CD4-positive, alpha-beta T cell treated with Interleukin-10 for 1 hour (primary cell): ENCODE measurements around the gene RAP1GAP2.
"Not testable (repeated sequence)": the region's sequence is repeated elsewhere in the genome, so short reads cannot be mapped to it uniquely, and the experiment has no call there.

ENCODE experiments used
- DNase-seq: peaks from one replicate; pipeline ENCODE4 v3.0.0-alpha.2; 2020

Gene RAP1GAP2

DNA sequence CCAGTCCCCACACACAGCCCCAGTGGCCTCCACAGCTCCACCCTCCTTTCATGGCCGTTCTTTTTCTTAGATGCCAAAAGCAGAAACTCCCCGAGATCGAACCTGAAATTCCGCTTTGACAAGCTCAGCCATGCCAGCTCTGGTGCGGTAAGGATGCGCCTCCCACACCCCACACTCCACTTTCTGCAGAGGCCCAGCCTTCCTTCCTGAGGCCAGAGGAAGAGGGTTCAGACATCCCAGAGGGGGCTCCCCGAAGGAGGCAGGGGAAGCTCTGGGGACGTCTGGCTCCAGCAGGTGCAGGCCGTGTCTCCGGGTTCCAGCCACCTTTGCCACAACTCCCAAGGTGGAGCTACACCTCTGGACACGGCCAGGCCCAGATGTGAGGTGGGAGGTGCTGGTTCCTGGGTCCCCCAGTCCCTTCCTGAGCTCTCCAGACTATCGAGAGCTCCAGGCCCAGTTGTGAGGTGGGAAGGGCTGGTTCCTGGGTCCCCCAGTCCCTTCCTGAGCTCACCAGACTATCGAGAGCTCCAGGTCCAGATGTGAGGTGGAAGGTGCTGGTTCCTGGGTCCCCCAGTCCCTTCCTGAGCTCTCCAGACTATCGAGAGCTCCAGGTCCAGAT lies 234.7 kb downstream of the RAP1GAP2 start:
- DNase-seq, result not testable (repeated sequence)

DNA sequence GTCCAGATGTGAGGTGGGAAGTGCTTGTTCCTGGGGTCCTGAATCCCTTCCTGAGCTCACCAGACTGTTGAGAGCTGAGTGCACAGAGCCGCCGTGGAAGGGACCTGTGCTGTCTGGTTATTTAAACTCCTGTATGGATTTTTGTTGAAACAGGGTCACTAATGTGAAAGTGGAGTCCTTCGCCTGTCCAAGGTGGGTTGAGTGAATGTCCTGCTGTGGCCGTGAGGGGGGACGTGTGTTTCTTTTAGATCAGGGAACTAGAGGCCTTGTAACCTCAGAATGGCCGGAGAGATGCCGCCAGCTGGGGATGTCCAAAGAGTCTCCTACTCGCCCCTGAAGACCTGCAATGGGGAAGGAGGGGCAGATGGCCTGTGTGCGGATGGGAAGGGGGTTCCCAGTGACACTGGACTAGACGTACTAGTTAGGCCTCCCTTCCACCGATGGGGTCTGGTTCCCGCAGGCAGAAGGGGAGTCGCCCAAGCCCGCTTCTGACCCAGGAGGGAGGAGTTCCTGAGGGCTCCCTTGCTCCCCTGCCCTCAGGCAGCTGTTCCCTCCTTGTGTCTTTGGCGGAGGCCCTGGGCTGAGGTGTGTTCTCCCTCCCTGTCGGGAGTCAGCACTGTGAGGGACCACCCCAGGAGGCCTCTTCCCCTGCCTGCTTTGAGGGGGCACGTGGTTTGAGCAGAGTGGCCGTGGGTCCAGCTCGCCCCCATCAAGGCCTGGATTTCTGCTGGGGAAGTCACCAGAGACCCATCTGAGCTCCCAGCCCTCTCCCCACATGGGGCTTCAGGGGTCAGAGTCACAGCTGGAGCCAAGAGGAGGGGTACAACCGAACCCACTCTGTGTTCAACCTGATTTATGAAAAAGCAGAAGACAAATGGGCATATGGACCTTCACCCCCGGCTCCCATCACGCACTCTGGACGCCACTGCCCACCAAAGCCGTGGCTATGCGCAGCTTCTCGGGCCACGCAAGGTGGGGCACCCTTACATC lies 236.3 kb downstream of the RAP1GAP2 start:
- no peak for DNase-seq

DNA sequence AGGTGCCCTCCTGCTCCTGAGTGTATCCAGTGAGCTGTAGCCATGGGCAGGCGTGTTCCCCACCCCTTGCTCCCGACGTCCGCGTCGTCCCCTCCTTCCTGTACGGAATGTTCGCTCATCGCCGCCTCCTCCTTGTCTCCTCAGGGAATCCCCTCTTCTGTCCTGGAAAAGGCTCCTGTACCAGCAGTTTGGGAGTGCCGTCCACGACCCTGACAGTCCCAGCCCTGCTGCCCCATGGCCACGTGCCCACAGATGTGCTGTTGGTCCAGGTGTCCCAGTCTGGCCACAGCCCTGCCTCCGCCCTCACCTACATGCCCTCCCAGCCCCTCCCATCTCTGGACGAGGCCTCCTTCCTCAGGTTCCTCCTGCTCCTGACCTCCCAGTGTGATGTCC lies 237.0 kb downstream of the RAP1GAP2 start:
- no peak for DNase-seq

DNA sequence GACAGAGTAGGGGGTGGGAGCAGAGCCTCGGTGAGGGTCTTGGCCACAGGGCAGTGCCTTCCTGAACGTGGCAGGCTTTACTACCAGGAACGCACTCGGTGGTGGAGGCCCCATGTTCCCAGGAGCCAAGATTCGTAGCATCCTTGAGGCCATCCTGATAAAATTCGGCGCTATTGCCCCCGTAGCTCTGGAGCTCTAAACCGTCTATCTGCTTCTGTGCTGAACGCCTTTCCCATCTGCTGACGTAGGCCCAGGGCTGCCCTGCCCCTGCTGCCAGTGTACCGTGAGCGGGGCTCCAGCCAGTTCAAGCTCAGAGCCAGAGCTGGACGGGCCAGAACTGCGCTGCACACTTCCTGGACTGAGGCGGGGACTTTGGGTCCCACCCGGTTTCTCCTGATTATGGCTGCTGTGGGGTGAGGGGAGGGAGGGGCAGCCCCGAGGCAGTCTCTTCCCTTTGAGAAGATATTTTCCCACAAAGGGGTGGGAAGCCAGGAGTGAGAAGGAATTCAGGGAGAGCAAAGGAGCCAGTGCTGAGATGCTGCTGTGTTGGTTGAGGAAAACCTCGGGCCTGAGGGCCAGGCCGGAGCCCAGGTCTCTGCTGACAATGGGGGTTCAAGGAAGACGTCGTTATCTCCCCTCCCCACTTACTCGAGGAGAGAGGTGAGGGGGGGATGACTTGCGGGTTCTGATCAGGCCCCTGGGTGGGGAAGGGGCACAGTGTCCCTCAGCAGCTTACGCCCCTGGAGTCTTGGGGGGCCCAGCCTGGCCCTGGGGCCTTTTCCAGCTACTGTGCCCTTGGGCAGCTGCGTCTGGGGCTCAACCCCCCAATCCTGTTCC lies 237.7 kb downstream of the RAP1GAP2 start:
- DNase-seq, result no peak

DNA sequence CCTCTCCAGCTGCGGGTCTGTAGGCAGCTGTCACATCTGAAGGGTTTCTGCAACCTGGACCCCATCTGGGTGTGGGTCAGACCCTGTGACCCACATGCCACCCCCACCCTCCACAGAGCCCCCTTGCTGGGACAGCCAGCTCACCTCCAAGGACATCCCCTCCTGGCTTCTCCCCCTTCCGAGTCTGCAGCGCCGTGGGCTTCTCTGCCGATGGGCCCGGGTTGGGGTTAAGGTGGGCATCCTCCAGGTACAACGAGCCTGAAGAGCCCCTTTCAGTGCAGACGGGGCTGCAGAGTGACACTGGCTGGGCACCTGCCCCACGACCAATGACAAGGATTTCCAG lies 238.3 kb downstream of the RAP1GAP2 start:
- no peak for DNase-seq

DNA sequence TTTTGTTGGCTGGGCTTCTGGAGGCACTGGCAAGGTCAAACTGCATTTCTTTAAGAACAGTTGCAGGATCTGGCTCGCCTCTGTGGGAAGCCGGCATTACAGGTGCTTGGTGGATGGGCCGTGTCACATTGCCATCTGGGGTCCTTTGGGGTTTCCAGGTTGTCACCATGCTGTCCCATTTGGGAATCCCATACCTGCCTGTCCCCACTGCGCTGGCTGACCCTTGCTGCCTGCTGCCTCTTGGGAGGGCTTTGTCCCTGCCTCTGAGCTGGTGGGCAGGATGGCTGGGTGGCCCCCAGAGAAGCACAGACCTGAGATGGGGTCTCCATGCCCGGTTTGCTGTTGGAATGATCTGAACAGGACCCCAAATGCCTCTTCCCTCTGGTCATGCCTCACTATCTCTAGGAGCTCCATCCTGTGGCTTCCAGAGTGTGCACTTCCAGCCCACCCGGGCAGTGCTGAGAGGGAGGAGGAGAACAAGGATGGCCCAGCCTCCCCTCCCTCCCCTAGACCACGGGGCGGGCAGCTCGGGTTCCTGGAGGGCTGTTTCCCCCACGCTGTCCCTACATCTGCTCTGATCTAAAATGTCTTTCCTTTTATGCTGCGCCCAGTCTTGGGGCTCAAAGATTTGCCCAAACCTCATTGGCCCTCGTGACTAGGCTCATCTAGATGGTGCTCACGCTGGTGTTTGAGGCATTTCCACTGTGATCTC lies 239.2 kb downstream of the RAP1GAP2 start:
- no peak for DNase-seq

DNA sequence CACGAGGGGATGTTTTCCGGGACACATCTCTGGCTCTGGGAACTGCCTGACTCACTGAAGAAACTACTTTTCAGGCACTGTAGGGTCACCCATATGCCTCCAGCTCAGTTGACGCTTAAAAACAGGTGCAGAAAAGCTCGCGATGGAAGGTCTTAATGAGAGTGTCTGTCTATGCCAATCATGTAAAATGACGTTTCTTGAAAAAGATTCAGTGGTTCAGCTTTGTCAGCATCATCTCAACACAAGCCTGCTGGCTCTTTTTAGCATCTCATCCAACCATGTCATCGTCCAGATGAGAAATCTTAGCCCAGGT lies 239.7 kb downstream of the RAP1GAP2 start:
- no peak for DNase-seq

DNA sequence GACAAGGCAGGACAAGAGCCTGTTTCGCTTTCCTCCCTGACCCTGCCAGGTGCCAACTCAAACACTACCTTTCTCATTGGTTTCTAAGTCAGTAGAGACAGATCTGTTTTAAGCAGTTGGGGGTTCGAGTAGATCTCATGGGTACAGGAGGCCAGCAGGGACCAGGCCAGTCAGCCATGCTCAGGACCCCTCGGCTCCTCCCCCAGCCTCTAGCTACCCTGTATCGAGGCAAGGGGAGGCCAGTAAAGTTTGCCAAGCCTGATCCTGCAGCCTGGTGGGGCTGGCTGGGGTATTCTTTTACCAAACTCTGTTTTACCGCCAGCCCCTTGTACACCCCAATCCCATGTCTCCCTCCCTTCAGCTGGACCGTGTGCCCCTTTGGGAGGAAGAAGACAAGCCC lies 240.6 kb downstream of the RAP1GAP2 start:
- no peak for DNase-seq

DNA sequence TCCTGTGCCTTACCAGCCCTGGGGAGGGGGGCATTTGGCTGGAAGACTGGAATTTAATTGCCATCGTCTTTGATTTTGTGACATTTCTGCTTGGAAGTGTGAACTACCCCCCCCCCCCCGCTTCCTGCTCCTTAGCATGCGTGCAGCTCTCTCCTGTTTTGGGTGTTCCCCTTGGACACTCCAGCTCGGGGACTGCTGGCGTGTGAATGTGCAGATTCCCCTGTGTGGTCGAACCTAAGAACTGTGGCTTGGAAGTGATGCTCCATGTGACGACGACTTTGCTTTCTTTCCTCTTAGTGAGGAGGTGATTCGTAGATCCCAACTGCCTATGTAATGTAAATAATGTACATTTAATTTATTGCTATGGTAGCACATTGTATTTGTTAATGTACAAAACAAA lies 241.0 kb downstream of the RAP1GAP2 start:
- no peak for DNase-seq

DNA sequence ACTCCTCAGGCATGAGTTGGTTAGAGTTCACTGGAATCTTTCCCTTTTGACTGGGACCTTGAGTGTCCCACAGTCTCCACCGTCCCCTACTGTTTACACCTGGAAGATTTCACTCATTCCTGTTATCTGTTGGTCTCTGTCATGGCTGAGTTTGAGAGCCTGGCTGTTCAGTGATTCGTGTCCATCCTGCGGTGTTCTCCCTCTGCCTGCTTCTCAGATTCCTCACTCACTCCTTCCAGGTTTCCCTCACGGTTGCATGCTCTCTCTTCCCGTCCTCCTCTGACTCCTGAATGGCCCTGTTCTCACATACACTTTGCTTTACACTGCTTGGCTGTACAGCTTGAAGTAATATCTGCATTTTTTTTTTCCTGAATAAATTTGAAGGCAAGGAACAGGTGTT lies 242.7 kb downstream of the RAP1GAP2 start:
- DNase-seq, result no peak

DNA sequence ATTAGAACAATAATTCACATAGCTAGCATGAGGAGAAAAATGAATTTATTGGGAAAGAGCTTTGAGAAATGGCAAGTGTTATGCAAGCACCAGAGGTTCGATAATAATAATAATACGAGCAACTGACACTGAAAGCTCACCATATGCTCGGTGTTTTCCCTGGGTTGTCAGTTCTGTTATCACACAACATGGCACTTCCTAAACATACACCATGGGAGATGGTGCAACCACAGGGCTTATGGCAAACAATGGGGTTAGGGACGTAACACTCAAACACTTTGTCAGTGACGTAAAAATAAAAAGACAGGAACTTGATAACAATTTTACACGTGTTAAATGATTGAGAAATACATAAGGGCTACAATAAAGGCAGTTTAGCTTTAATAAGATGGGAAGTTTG lies 243.5 kb downstream of the RAP1GAP2 start:
- peak; percentile 3 for DNase-seq

DNA sequence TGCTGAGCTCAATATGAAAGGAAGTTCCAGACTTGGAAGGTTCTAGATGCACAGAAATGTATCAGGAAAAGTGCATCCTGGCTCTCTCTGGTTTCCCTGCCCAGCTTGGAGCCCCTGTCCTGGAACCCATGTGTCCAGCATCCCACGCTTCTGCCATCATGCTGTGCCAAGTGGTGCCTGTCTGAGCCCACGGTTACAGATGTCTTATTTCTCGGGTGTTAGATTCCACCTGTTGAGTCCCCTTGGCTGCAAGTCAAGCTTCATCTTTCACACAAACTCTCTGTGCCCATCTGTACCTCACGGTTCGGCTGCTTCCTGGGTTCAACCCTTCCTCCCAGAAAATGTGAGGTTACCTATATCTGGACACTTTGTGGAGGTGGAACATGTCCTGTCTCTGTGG lies 244.6 kb downstream of the RAP1GAP2 start:
- DNase-seq, result no peak

DNA sequence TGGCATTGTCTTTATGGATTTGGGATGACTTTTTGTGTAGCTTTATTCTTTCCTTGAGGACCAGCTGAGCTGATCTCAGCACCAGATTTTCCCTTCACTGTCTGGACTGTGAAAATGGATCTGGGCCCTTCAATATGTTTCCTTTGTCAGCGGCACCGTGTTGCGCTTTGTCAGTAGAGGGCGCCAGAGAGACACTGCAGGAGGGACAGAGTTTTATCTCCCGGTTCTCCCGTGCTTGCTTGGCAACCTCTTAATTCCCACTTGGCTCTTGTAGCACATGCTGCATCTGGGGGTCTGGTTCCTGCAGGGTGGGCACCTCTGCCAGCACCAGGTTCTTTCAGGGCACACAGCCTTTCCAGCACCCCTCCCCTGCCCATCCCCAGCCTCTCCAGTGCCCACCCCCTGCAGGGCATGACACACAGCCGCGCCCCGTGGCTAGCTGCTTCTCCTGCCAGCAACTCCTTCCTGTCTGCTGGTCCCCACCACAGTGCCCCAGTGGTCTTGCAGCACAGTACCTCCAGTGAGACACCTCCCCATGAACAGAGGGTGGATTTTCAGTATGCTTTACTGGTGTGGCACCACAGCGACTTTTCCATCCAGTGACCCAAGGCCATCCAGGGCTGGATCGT lies 247.6 kb downstream of the RAP1GAP2 start:
- DNase-seq, result no peak

DNA sequence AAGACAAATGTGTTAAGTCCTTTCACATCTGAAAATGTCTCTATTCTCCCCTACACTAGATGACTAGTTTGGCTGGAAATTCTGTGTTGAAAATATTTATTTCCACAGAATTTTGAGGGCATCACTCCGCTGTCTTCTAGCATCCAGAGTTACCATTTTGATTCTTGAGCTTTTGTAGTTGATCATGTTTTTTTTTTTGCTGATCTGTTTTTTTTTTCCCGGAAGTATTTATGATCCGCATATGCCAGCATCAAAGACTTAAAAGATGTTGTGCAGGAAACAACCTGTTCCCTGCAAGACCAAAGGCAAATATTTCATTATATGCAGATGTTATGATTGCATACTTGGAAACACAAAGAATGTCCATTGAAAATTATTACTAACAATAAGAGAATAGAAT lies 250.5 kb downstream of the RAP1GAP2 start:
- no peak for DNase-seq

DNA sequence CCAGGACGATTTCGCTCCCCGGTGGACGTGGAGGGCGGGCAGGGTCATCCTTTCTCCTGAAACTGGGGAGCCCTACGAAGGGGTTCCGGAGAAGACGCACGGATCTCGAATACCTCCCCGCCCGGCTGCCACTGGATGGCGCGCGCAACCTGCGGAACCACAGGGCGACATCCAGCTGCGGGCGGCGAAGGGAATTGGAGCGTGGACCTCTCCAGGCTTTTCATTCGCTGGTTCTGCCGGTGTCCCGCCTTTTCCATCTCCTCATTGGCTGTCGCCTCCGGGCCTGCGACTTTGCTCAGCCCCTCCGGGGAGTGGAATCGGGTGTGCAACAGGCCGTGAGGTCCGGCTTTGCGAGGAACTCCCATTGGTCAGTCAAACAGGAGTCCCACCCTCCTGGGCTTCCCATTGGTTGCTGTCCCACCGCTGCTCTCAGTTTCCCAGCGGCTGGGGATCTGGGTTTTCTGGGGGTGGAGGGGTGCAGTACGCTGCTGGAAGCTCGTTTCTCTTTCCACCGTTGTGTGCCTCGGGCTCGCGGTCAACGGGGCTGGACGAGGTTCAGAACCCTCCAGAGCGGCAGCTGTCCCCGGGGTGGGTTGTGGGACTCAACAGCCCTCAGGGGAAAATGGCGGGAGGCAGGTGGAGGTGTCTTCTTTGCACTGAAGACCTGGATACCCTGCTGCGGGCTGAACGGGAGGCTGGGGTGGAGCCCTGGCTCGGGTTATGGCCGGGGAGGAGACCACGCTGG lies 252.7 kb downstream of the RAP1GAP2 start:
- DNase-seq, result peak; percentile 98

DNA sequence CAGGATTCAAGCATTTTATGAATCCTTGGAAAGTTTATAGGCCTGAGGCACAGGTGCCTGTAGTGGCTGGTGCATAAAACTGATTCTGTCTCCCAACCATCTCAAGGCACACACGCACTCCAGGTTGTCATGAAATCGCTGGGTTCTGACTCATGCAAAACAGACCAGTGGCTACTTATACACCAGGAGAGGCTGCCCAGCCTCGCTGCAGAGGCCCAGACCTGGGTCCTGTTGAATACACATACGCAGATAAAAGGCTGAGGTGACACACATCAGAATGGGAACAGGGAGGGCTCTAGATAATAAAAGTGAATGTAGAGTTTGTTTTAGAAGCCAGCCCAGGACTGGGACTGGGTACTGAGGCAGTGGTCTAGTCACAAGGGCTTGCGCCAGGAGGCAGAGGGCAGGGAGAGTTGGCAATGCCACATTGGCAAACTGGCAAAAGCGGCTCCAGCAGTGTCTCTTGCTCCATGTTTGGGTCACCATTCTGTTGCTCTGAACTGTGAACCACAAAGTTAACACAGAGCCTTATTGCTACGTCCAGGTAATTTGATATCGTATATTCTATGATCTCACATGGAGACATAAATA lies 253.6 kb downstream of the RAP1GAP2 start:
- no peak for DNase-seq

DNA sequence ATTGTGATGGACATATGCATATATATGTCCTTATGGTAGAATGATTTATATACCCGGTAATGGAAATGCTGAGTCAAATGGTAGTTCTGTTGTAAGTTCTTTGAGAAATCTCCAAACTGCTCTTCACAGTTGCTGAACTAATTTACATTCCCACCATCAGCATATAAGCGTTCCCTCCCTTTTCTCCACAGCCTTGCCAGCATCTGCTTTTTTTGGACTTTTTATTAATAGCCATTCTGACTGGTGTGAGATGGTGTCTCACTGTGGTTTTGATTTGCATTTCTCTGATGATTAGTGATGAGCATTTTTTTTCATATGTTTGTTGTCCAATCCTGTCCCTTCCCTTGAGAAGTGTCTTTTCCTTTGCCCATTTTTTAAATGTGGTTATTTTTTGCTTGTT lies 258.6 kb downstream of the RAP1GAP2 start:
- not testable (repeated sequence) for DNase-seq

DNA sequence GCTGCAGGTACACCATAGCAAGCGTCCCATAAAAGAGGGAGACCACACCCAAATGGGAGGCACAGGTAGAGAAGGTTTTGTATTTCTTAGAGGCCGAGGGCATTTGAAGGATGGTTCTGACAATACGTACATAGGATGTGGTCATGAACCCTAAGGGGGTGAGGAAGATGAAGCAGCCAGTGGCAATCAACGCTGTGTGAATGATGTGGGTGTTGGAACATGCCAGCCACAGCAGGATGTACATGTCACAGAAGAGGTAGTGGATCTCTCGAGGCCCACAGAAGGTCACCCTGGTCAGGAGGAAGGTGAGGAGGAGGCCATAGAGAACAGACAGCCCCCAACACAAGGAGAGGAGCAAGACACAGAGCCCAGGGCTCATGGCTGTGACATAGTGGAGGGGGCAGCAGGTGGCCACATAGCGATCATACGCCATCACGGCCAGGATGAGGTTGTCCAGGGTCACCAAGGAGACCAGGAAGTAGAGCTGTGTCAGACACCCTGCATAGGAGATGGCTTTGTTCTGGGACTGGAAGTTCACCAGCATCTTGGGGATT lies 266.7 kb downstream of the RAP1GAP2 start:
- DNase-seq, result not testable (repeated sequence)

DNA sequence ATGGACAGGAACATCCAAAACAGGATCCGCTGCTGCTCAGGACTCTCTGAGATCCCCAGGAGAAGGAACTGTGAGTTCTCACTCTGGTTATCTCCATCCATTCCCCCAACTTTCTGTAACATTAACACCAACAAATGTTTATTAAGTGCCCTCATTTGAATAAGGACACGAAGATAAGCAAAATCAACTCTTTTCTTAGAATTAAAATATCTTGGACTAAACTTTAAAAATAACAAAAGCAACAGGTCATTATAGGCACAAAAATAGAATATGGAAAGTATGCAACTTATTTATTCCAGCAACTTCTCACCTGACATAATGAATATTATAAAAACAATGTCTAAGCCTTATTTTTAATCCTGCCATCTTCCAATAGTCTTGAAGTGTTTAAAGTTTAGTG lies 267.3 kb downstream of the RAP1GAP2 start, which contains the start of gene OR1D5:
Gene OR1D5 (minus strand): TSS at position 101 of the 400 bp plus-strand sequence. CDS start 0 bp downstream, at position 101.
- not testable (repeated sequence) for DNase-seq

DNA sequence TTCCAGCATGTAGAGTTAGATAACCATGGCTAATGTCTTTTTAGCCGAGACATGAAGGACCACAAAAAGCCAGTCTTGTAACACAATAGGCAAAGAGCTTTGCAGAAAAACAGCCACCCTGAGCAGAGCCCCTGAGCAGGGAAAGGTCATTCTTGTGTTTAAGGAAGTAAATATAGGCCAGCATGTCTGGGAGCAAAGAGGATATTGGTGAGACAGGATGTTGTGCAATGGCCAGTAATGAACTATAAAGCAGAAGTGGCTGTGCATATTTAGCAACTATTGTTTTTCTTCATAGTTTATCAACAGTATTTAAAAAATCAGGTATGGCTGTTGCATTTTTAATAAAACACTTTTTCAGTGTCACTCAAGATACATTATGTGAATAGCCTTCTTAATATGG lies 269.0 kb downstream of the RAP1GAP2 start:
- DNase-seq, result not testable (repeated sequence)

DNA sequence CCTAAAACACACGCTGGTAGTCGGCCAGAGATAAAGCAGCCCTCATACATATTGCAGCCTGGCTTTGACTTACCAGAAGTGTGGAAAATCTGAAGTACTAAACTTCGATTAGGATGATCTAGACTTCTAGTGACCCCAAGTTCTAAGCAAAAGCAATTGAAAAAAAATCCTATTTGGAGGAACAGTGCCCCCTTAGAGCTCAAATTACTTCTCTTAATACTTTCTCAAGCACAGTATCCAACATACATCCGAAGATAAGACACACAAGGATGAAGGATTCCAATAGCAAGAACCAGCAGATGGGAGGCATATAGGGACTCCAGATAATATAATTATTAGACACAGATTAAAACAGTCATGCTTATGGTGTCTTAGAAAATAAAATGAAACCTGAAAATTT lies 277.6 kb downstream of the RAP1GAP2 start:
- DNase-seq, result not testable (repeated sequence)
